B cell (primary cell): Measurements from ENCODE around the gene MICU2. TPM values are rescaled to one million over a fixed set of nuclear protein-coding genes. Genes with fewer than 3 reads are reported as not detected.

Experiments
- ATAC-seq: fragments of 200-7000 bp; cut with Tn5 transposase; one replicate; pipeline ENCODE4 v1.10.0; 2021; ENCODE audit warnings: low read depth, mild to moderate bottlenecking, moderate number of reproducible peaks, moderate library complexity
- CTCF ChIA-PET: fragments of 350-600 bp; sonication (Branson Sonifier 250); formaldehyde crosslinking; loops from one replicate; lab custom pipeline; 2021; ENCODE audit warnings: antibody characterized with exemption, inconsistent platforms; lab: Charles Lee
- POLR2A ChIA-PET: fragments of 350-600 bp; sonication (Branson Sonifier 250); formaldehyde crosslinking; loops from one replicate; lab custom pipeline; 2021; ENCODE audit warnings: antibody characterized with exemption; lab: Charles Lee
- DNase-seq: peaks from one replicate; pipeline ENCODE4 v3.0.0; 2013
- H2AFZ ChIP-seq: 2 replicates; pipeline ENCODE4 v1.6.1; 2012; ENCODE audit warnings: mild to moderate bottlenecking, low read depth, low read length; ENCODE audit not compliant: insufficient read depth, poor library complexity, severe bottlenecking
- H3K27ac ChIP-seq, 2 donors: 1 replicate in 1 of 2; 2 replicates in 1 of 2; pipeline ENCODE4 v1.5.1; 2012 to 2013; ENCODE audit warnings: low read length in 2 of 2, mild to moderate bottlenecking in 2 of 2, moderate library complexity in 1 of 2
- H3K27me3 ChIP-seq, 4 experiments: fragments of 200-600 bp in 1 of 4; sonication (generic) in 1 of 4; replicated peaks in 1 of 4; 1 replicate in 2 of 4; 2 replicates in 2 of 4; pipeline versions ENCODE4 v1.6.1 to v1.7.0; 2013 to 2016; ENCODE audit warnings: low read length in 3 of 4, mild to moderate bottlenecking in 2 of 4, mixed read lengths in 1 of 4, moderate library complexity in 1 of 4; ENCODE audit not compliant: insufficient read depth in 4 of 4, control insufficient read depth in 3 of 4; ENCODE audit errors: control extremely low read depth in 1 of 4
- H3K36me3 ChIP-seq, 2 experiments: replicated peaks in 1 of 2; 1 replicate in 1 of 2; 2 replicates in 1 of 2; pipeline versions ENCODE4 v1.6.1 to v1.7.1; 2013; ENCODE audit warnings: low read length in 1 of 2; ENCODE audit not compliant: insufficient read depth in 2 of 2, control insufficient read depth in 1 of 2; ENCODE audit errors: control extremely low read depth in 1 of 2, extremely low read depth in 1 of 2
- H3K4me1 ChIP-seq, 2 donors: fragments of 200-600 bp in 1 of 2; sonication (generic) in 1 of 2; 1 replicate in 1 of 2; 2 replicates in 1 of 2; pipeline versions ENCODE4 v1.5.1 to v1.6.1; 2013 to 2017; ENCODE audit warnings: low read length in 2 of 2; ENCODE audit not compliant: control insufficient read depth in 2 of 2, insufficient read depth in 2 of 2
- H3K4me2 ChIP-seq: replicated peaks from 2 replicates; pipeline ENCODE3; 2012; ENCODE audit warnings: mild to moderate bottlenecking, low read depth, low read length; ENCODE audit not compliant: poor library complexity, severe bottlenecking
- H3K4me3 ChIP-seq, 5 experiments: fragments of 200-600 bp in 1 of 5; sonication (generic) in 1 of 5; 1 replicate in 3 of 5; 2 replicates in 2 of 5; pipeline versions ENCODE4 v1.5.1 to v1.7.0; 2011 to 2016; ENCODE audit warnings: low read length in 4 of 5, mild to moderate bottlenecking in 4 of 5, low read depth in 2 of 5, control low read depth in 1 of 5, moderate library complexity in 1 of 5; ENCODE audit not compliant: insufficient read depth in 1 of 5; ENCODE audit errors: control extremely low read depth in 1 of 5, extremely low read depth in 1 of 5
- H3K79me2 ChIP-seq: fragments of 200-600 bp; sonication (generic); one replicate; pipeline ENCODE4 v1.6.0; 2016; ENCODE audit warnings: low read length; ENCODE audit not compliant: control insufficient read depth, insufficient read depth
- H3K9ac ChIP-seq: fragments of 200-600 bp; sonication (generic); 2 replicates; pipeline ENCODE4 v1.6.1; 2017; ENCODE audit warnings: mild to moderate bottlenecking, low read length, moderate library complexity
- H3K9me3 ChIP-seq, 3 donors: one replicate each; pipeline versions ENCODE4 v1.6.1 to v1.7.1; 2013; ENCODE audit warnings: low read length in 2 of 3; ENCODE audit not compliant: control insufficient read depth in 2 of 3, insufficient read depth in 1 of 3; ENCODE audit errors: control extremely low read depth in 1 of 3
- H4K20me1 ChIP-seq: 2 replicates; pipeline ENCODE4 v1.6.0; 2012; ENCODE audit warnings: mild to moderate bottlenecking, low read length; ENCODE audit not compliant: insufficient read depth, control insufficient read depth, poor library complexity, severe bottlenecking
- H3K27ac Mint-ChIP-seq: one replicate; pipeline ENCODE4 v1.8.0; 2021; ENCODE audit warnings: mixed read lengths
- H3K27me3 Mint-ChIP-seq: one replicate; pipeline ENCODE4 v1.8.0; 2021; ENCODE audit warnings: mixed read lengths
- H3K4me1 Mint-ChIP-seq: one replicate; pipeline ENCODE4 v1.8.0; 2021; ENCODE audit warnings: mixed read lengths
- H3K4me3 Mint-ChIP-seq: one replicate; pipeline ENCODE4 v1.8.0; 2021; ENCODE audit warnings: mixed read lengths
- H3K9me3 Mint-ChIP-seq: one replicate; pipeline ENCODE4 v1.8.0; 2022; ENCODE audit warnings: mixed read lengths; ENCODE audit not compliant: insufficient read depth
- EZH2 ChIP-seq: IDR thresholded peaks from 2 replicates; pipeline ENCODE4 v1.6.1; 2012; ENCODE audit warnings: borderline replicate concordance, low read depth, mild to moderate bottlenecking, moderate library complexity, low read length; ENCODE audit not compliant: insufficient read depth, poor library complexity, severe bottlenecking
- WGBS: methylation state at CpG from one replicate; pipeline ENCODE4 v1.1.5; 2013; ENCODE audit warnings: missing lambda C conversion rate; ENCODE audit not compliant: insufficient coverage; 5-methylcytosine and 5-hydroxymethylcytosine counted together
- intact Hi-C: fragments of 100-400 bp; cut with micrococcal nuclease; formaldehyde crosslinking; loops from one replicate; pipeline ENCODE4 v1.10.0; 2022
- polyA plus RNA-seq: library from polyadenylated mRNA; depleted of rRNA; stranded (reverse); fragments of >200 nt; gene quantifications from 2 replicates; pipeline ENCODE4 v1.2.3, GENCODE V29; 2012
- total RNA-seq, 2 donors: library from RNA; stranded (reverse); fragments of 120-200 nt in 1 of 2; gene quantifications; 1 replicate in 1 of 2; 2 replicates in 1 of 2; pipeline versions ENCODE4 v1.2.3 to v1.2.4, GENCODE V29; 2013 to 2022
- TF ChIP-seq, protein P1 (sequence below): fragments of 200-600 bp; IDR thresholded peaks from one replicate; pipeline ENCODE4 v1.8.0; 2022; ENCODE audit warnings: antibody characterized with exemption, mild to moderate bottlenecking

The MICU2 gene
- total and polyA plus RNA-seq, 2 donors (not counting 1 experiment from before 2014, with no cell fraction given) = 52.2 to 56.7 TPM

DNA sequence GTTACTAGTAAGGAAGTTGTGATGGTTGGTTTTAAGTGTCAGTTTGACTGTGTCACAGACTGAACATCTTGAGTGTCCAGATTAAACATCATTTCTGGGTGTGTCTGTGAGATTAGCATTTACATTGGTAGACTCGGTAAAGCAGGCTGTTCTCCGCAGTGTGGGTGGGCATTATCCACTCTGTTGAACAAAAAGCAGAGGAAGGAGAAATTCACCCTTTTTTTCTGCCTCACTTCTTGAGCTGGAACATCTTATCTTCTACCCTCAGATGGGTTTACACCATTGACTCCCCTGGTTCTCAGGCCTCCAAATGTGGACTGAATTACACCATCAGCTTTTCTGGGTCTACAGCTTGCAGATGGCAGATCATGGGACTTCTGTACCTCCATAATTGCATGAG lies 81.1 kb downstream of the MICU2 start:
- Histone ChIP-seq H3K9ac (no peak overlapping the region), H3K36me3 (peaks cover 0 to 33% of the 10 kb centered on the region in 2 experiments), H3K79me2 (no peaks in the 10 kb centered on the region), H3K4me1 (no peaks in the 10 kb centered on the region), H3K9me3 (no peaks in the 10 kb centered on the region), H3K4me3 (no peak overlapping the region), H3K27ac (no peak overlapping the region), H4K20me1 (no peaks in the 10 kb centered on the region), H2AFZ (no peak overlapping the region), H3K4me2 (no peak overlapping the region), H3K27me3 (no peaks in the 10 kb centered on the region)
- TF ChIP-seq EZH2 = no peak
- TF ChIP-seq, protein P1, sequence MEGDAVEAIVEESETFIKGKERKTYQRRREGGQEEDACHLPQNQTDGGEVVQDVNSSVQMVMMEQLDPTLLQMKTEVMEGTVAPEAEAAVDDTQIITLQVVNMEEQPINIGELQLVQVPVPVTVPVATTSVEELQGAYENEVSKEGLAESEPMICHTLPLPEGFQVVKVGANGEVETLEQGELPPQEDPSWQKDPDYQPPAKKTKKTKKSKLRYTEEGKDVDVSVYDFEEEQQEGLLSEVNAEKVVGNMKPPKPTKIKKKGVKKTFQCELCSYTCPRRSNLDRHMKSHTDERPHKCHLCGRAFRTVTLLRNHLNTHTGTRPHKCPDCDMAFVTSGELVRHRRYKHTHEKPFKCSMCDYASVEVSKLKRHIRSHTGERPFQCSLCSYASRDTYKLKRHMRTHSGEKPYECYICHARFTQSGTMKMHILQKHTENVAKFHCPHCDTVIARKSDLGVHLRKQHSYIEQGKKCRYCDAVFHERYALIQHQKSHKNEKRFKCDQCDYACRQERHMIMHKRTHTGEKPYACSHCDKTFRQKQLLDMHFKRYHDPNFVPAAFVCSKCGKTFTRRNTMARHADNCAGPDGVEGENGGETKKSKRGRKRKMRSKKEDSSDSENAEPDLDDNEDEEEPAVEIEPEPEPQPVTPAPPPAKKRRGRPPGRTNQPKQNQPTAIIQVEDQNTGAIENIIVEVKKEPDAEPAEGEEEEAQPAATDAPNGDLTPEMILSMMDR = no peak
- Mint-ChIP-seq H3K4me1 (no peaks in the 10 kb centered on the region), H3K4me3 (no peak overlapping the region), H3K27me3 (no peaks in the 10 kb centered on the region), H3K27ac (no peak overlapping the region), H3K9me3 (no peaks in the 10 kb centered on the region)
- no CpG with 5 or more reads among the region's 2 CpGs for WGBS
- DNase-seq (no peak), ATAC-seq (no peak)
- CTCF ChIA-PET = no interaction called here
- POLR2A ChIA-PET = no interaction called here
- intact Hi-C loops = no loop called here

DNA sequence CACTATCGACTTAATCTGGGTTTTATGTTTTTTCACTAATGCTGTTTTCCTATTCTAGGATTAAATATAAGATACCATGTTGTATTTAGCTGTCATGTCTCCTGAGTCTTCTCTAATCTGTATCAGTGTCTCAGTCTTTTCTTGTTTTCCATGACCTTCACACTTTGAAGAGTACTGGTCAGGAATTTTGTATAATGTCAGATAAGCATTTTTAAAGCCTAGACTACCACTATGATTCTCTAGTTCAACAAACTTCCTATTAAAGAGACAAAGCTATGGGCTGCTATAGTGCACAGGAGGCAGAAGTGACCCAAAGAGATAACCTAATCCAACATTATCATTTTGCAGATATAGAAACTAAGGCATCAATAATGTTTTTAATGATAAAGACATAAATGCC lies 81.8 kb downstream of the MICU2 start:
- no peaks in the 10 kb centered on the region for H3K27me3 Mint-ChIP-seq
- no peak overlapping the region for H3K4me3 ChIP-seq
- H2AFZ ChIP-seq = no peak overlapping the region
- POLR2A ChIA-PET = no interaction called here
- CTCF ChIA-PET = no interaction called here
- H3K4me3 Mint-ChIP-seq = no peak overlapping the region
- H3K9me3 Mint-ChIP-seq = no peaks in the 10 kb centered on the region
- no peak for DNase-seq
- no peaks in the 10 kb centered on the region for H3K9me3 ChIP-seq
- no peaks in the 10 kb centered on the region for H3K4me1 Mint-ChIP-seq
- peaks cover 0 to 28% of the 10 kb centered on the region in 2 experiments for H3K36me3 ChIP-seq
- no CpG with 5 or more reads among the region's 1 CpG for WGBS
- no peaks in the 10 kb centered on the region for H3K79me2 ChIP-seq
- H3K4me1 ChIP-seq = no peaks in the 10 kb centered on the region
- H3K9ac ChIP-seq = no peak overlapping the region
- no peak for TF ChIP-seq EZH2
- TF ChIP-seq, protein P1 = no peak
- no peak overlapping the region for H3K27ac Mint-ChIP-seq
- H4K20me1 ChIP-seq = no peaks in the 10 kb centered on the region
- H3K27ac ChIP-seq = no peak overlapping the region
- no peak for ATAC-seq
- intact Hi-C loops = no loop called here
- no peaks in the 10 kb centered on the region for H3K27me3 ChIP-seq
- H3K4me2 ChIP-seq = no peak overlapping the region
